ENCODE measurements around the gene MRPL19. TPM values are rescaled to one million over a fixed set of nuclear protein-coding genes. Genes with fewer than 3 reads are reported as not detected.

MRPL19 gene
- total RNA-seq, 1 experiment from 2014 or later: 73.0 TPM

DNA sequence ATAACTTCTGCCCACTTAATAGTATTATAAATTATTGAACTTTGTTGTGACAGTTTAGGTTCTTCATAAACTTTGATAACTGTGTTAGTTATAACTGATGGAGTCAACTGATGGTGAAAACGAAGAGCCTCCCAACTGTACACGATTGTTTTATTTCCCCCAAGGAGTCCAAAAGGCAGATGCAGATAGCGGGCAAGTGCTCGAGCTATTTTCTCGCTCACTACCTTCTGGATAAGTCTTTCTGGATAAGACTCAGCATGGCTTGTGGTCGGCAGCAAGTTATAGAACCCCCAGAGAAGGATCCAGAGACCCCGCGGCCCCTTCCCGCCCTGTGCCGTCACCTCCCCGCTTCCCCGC is 63.6 kb downstream of the MRPL19 start:
- Histone ChIP-seq H4K20me1 (ENCODE audit: control insufficient read depth, insufficient read depth, insufficient read length) (no peaks in the 10 kb centered on the region), H3K4me2 (ENCODE audit: insufficient read depth, insufficient read length, low read length) (peak overlapping the region; percentile 84), H3K18ac (ENCODE audit: insufficient read length, low read depth, low read length) (peak overlapping the region; percentile 87), H3K4me1 (ENCODE audit: insufficient read depth, low read length) (no peaks in the 10 kb centered on the region), H3K9ac (ENCODE audit: extremely low read depth, insufficient read length, low read length) (peak overlapping the region; percentile 79), H4K5ac (ENCODE audit: insufficient read length, low read depth, low read length) (no peak overlapping the region), H3K14ac (ENCODE audit: insufficient read depth, low read length) (peak overlapping the region; percentile 94), H3K27ac (ENCODE audit: insufficient read length, low read depth, low read length) (no peak overlapping the region), H2BK15ac (ENCODE audit: low read depth, low read length) (no peak overlapping the region), H3K9me3 (ENCODE audit: control insufficient read depth, low read depth, low read length) (no peaks in the 10 kb centered on the region), H3K23me2 (ENCODE audit: insufficient read length, low read depth, low read length, poor library complexity, severe bottlenecking) (peaks cover 3% of the 10 kb centered on the region), H3K79me1 (ENCODE audit: insufficient read depth, low read depth, low read length, poor library complexity, severe bottlenecking) (no peaks in the 10 kb centered on the region), H2BK20ac (ENCODE audit: low read depth, low read length, poor library complexity, severe bottlenecking) (no peak overlapping the region), H4K8ac (replicated peaks; ENCODE audit: insufficient read length, low read depth, low read length) (no peak overlapping the region), H3K4ac (ENCODE audit: low read depth, low read length) (no peak overlapping the region), H3T11ph (ENCODE audit: low read length) (no peak overlapping the region), H3K79me2 (ENCODE audit: insufficient read depth, low read length) (no peaks in the 10 kb centered on the region; the same call in 1 of the 2 replicates), H2BK12ac (ENCODE audit: insufficient read length, low read depth, low read length) (no peak overlapping the region), H3K23ac (ENCODE audit: insufficient read length, low read depth, low read length) (no peak overlapping the region), H4K91ac (ENCODE audit: insufficient read length, low read depth, low read length) (no peak overlapping the region), H2BK5ac (ENCODE audit: insufficient read length, low read length) (no peak overlapping the region), H2AFZ (ENCODE audit: low read length) (no peak overlapping the region), H3K27me3 (ENCODE audit: insufficient read depth, low read length) (no peaks in the 10 kb centered on the region), H2AK5ac (ENCODE audit: insufficient read length, low read length) (no peak overlapping the region), H2BK120ac (ENCODE audit: low read depth, low read length, poor library complexity, severe bottlenecking) (no peak overlapping the region), H3K56ac (ENCODE audit: insufficient read length, low read depth, low read length) (no peak overlapping the region)
- Mint-ChIP-seq H3K4me1 (peaks cover 13 to 18% of the 10 kb centered on the region in 2 experiments), H3K27me3 (ENCODE audit: low read depth) (no peaks in the 10 kb centered on the region; the same call in 1 of the 2 replicates), H3K9me3 (peaks cover 0 to 2% of the 10 kb centered on the region in 2 experiments; a peak in 2 of 5 replicates), H3K36me3 (ENCODE audit: insufficient read depth in 1 of 3, low read depth in 3 of 3) (peaks cover 5 to 15% (median 15%) of the 10 kb centered on the region in 3 experiments), H3K4me3 (peak overlapping the region; percentile 73 to 83), H3K27ac (peak overlapping the region; percentile 83 to 92 (median 92); a peak in 6 of 7 replicates)
- no peak for DNase-seq
- TF ChIP-seq CTCF (conservative IDR thresholded peaks at IDR 0.05): no peak
- WGBS (ENCODE audit: extremely low coverage, insufficient read length, low lambda C conversion rate): no CpG with 5 or more reads among the region's 12 CpGs
